KMS-11 (cell line): ENCODE results near the gene CCNJL.

Experiments used
- H2AFZ ChIP-seq: fragments of 200-600 bp; sonication (generic); 2 replicates; pipeline ENCODE4 v1.6.1; 2016; ENCODE audit warnings: antibody characterized with exemption, mixed run types, low read depth
- H3K27ac ChIP-seq: fragments of 200-600 bp; sonication (generic); 2 replicates; pipeline ENCODE4 v1.6.1; 2016; ENCODE audit warnings: mild to moderate bottlenecking, mixed run types
- H3K27me3 ChIP-seq: fragments of 200-600 bp; sonication (generic); 2 replicates; pipeline ENCODE4 v1.6.1; 2017; ENCODE audit warnings: mild to moderate bottlenecking, low read depth, mixed run types, moderate library complexity; ENCODE audit not compliant: insufficient read depth
- H3K36me3 ChIP-seq: fragments of 200-600 bp; sonication (generic); 2 replicates; pipeline ENCODE4 v1.6.1; 2017; ENCODE audit warnings: mild to moderate bottlenecking, mixed run types; ENCODE audit not compliant: insufficient read depth
- H3K4me1 ChIP-seq: fragments of 200-600 bp; sonication (generic); 2 replicates; pipeline ENCODE4 v1.6.1; 2016; ENCODE audit warnings: mild to moderate bottlenecking, low read depth, mixed run types; ENCODE audit not compliant: poor library complexity, severe bottlenecking
- H3K4me2 ChIP-seq: fragments of 200-600 bp; sonication (generic); 2 replicates; pipeline ENCODE4 v1.7.0; 2016; ENCODE audit warnings: mild to moderate bottlenecking, mixed run types
- H3K4me3 ChIP-seq: fragments of 200-600 bp; sonication (generic); IDR thresholded peaks from 2 replicates; pipeline ENCODE4 v1.6.1; 2017; ENCODE audit warnings: low read depth, low read length, mixed read lengths; ENCODE audit not compliant: insufficient read depth
- H3K79me2 ChIP-seq: fragments of 200-600 bp; sonication (generic); 2 replicates; pipeline ENCODE4 v1.6.1; 2016; ENCODE audit warnings: low read depth, mixed run types; ENCODE audit not compliant: insufficient read depth
- H3K9ac ChIP-seq: fragments of 200-600 bp; sonication (generic); 2 replicates; pipeline ENCODE4 v1.6.1; 2016; ENCODE audit warnings: mild to moderate bottlenecking, mixed run types
- H4K20me1 ChIP-seq: fragments of 200-600 bp; sonication (generic); 2 replicates; pipeline ENCODE4 v1.6.1; 2016; ENCODE audit warnings: mild to moderate bottlenecking, mixed run types; ENCODE audit not compliant: insufficient read depth
- CTCF ChIP-seq: fragments of 200-600 bp; sonication (generic); conservative IDR thresholded peaks from 2 replicates; pipeline ENCODE4 v1.6.1; 2017; ENCODE audit warnings: low read depth, mild to moderate bottlenecking, antibody characterized with exemption, low read length, moderate library complexity, mixed read lengths

CCNJL gene

GRCh38 chr5:160233215-160233614 lies 79.1 kb downstream of the CCNJL start:
- Histone ChIP-seq H3K27me3 (no peaks in the 10 kb centered on the region), H2AFZ (no peak overlapping the region), H3K4me1 (no peaks in the 10 kb centered on the region), H4K20me1 (no peaks in the 10 kb centered on the region), H3K4me2 (no peak overlapping the region), H3K79me2 (no peaks in the 10 kb centered on the region), H3K27ac (no peak overlapping the region), H3K36me3 (no peaks in the 10 kb centered on the region), H3K4me3 (no peak overlapping the region), H3K9ac (no peak overlapping the region)
- no peak for TF ChIP-seq CTCF

- Histone ChIP-seq H3K4me1 (no peaks in the 10 kb centered on the region), H3K4me3 (no peak overlapping the region), H3K4me2 (no peak overlapping the region), H3K36me3 (no peaks in the 10 kb centered on the region), H4K20me1 (no peaks in the 10 kb centered on the region), H3K27me3 (no peaks in the 10 kb centered on the region), H2AFZ (no peak overlapping the region), H3K27ac (no peak overlapping the region), H3K79me2 (no peaks in the 10 kb centered on the region), H3K9ac (no peak overlapping the region)
- no peak for TF ChIP-seq CTCF
Measured at GRCh38 chr5:160231783-160232342, 80.5 kb downstream of the CCNJL start.

- H3K36me3 ChIP-seq, result no peaks in the 10 kb centered on the region
- H3K9ac ChIP-seq, result no peak overlapping the region
- no peaks in the 10 kb centered on the region for H4K20me1 ChIP-seq
- H3K4me1 ChIP-seq, result no peaks in the 10 kb centered on the region
- TF ChIP-seq CTCF, result no peak
- no peak overlapping the region for H3K4me3 ChIP-seq
- no peak overlapping the region for H2AFZ ChIP-seq
- no peak overlapping the region for H3K4me2 ChIP-seq
- no peaks in the 10 kb centered on the region for H3K79me2 ChIP-seq
- H3K27me3 ChIP-seq, result no peaks in the 10 kb centered on the region
- no peak overlapping the region for H3K27ac ChIP-seq
Measured at GRCh38 chr5:160230686-160231527, 81.5 kb downstream of the CCNJL start.

GRCh38 chr5:160229190-160229742 lies 83.1 kb downstream of the CCNJL start, which contains the start of gene FABP6:
TSS of gene FABP6 (plus strand) at chr5:160229506. CDS start at chr5:160229558, 52 bp downstream.
- Histone ChIP-seq H3K4me2 (no peak within 1 kb of the TSS), H3K27ac (no peak within 1 kb of the TSS), H3K27me3 (no peaks in the 10 kb centered on the region), H3K4me3 (no peak within 1 kb of the TSS), H3K4me1 (no peaks in the 10 kb centered on the region), H3K36me3 (no peaks in the 10 kb centered on the region), H4K20me1 (no peaks in the 10 kb centered on the region), H3K9ac (no peak within 1 kb of the TSS), H2AFZ (no peak within 1 kb of the TSS), H3K79me2 (no peaks in the 10 kb centered on the region)
- TF ChIP-seq CTCF, result no peak
